K562 (cell line): ENCODE data around the gene UNC45A. TPM values are rescaled to one million over a fixed set of nuclear protein-coding genes. Genes with fewer than 3 reads are reported as not detected.

ENCODE experiments used
- RERE ChIP-seq: sonication (generic); formaldehyde crosslinking; IDR thresholded peaks from 2 replicates; pipeline ENCODE4 v1.8.0; 2023; ENCODE audit warnings: missing genetic modification reagents, mild to moderate bottlenecking, borderline replicate concordance
- SMAD2 ChIP-seq: fragments of 150-350 bp; IDR thresholded peaks from 2 replicates; pipeline ENCODE4 v1.6.1; 2014; ENCODE audit warnings: low read depth, mild to moderate bottlenecking, low read length
- polyA plus RNA-seq, 8 experiments: library from polyadenylated mRNA; depleted of rRNA in 4 of 8; stranded (reverse) in 5 of 8; unstranded in 3 of 8; fragments of >200 nt; fragmentation: Nextera tagmentation in 2 of 8; fragmentation: Illumina TruSeq in 1 of 8; extraction: Ambion mirVana in 2 of 8; extraction: Trizol in 1 of 8; gene quantifications; 2 replicates each; pipeline versions ENCODE4 v1.2.1 to v1.2.3, GENCODE V29; 2011 to 2014; ENCODE audit warnings: inconsistent platforms in 1 of 8, missing spikeins in 1 of 8
- total RNA-seq, 7 experiments: library from RNA; depleted of rRNA in 6 of 7; stranded (reverse); fragments of >200 nt in 6 of 7; fragmentation: Illumina TruSeq in 2 of 7; extraction: Trizol in 2 of 7; gene quantifications; 2 replicates each; pipeline versions ENCODE4 v1.2.1 to v1.2.3, GENCODE V29; 2011 to 2021; ENCODE audit warnings: low replicate concordance in 1 of 7
- TF ChIP-seq, protein P1 (sequence below): fragments of 450-650 bp; IDR thresholded peaks from 2 replicates; pipeline ENCODE4 v1.6.1; 2016; ENCODE audit warnings: low read depth
- TF ChIP-seq, protein P2 (sequence below): sonication (generic); formaldehyde crosslinking; IDR thresholded peaks from 2 replicates; pipeline ENCODE4 v1.4.0; 2020; ENCODE audit warnings: mild to moderate bottlenecking, missing genetic modification reagents

The UNC45A gene
- total and polyA plus RNA-seq, 9 of the 15 experiments (the other 6 are each of a cell fraction or from before 2014, with no cell fraction given): 22.4 to 79.3 (median 43.7) TPM

DNA sequence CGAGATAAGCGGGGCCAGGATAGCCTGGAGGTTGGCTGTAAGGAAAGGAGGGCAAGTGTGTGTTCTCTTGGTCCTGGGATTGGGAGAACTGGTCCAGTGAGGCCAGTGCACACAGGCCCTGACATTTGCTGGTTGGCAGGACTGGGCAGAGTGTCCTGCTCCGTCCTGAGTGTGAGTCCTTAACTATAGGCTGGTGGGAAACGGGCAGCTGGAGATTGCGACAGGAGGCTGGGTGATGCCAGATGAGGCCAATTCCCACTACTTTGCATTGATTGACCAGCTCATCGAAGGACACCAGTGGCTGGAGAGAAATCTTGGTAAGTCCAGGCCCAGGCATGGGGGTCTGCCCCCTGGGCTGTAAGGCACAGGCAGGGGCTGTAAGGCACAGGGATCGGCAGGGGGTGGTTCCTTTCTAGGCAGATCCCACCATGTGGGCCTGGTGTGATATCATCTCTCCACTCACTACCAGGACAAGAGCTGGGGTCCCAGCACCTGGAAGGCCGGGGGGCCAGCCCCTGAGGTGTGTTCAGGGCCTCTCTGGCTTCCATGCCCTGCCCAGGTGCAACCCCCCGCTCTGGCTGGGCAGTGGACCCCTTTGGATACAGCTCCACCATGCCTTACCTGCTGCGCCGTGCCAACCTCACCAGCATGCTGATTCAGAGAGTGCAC, 28.8 kb upstream of the UNC45A start (continued):
- TF ChIP-seq RERE (CRISPR knock-in tag): no peak
- TF ChIP-seq SMAD2: no peak
- TF ChIP-seq, protein P1, sequence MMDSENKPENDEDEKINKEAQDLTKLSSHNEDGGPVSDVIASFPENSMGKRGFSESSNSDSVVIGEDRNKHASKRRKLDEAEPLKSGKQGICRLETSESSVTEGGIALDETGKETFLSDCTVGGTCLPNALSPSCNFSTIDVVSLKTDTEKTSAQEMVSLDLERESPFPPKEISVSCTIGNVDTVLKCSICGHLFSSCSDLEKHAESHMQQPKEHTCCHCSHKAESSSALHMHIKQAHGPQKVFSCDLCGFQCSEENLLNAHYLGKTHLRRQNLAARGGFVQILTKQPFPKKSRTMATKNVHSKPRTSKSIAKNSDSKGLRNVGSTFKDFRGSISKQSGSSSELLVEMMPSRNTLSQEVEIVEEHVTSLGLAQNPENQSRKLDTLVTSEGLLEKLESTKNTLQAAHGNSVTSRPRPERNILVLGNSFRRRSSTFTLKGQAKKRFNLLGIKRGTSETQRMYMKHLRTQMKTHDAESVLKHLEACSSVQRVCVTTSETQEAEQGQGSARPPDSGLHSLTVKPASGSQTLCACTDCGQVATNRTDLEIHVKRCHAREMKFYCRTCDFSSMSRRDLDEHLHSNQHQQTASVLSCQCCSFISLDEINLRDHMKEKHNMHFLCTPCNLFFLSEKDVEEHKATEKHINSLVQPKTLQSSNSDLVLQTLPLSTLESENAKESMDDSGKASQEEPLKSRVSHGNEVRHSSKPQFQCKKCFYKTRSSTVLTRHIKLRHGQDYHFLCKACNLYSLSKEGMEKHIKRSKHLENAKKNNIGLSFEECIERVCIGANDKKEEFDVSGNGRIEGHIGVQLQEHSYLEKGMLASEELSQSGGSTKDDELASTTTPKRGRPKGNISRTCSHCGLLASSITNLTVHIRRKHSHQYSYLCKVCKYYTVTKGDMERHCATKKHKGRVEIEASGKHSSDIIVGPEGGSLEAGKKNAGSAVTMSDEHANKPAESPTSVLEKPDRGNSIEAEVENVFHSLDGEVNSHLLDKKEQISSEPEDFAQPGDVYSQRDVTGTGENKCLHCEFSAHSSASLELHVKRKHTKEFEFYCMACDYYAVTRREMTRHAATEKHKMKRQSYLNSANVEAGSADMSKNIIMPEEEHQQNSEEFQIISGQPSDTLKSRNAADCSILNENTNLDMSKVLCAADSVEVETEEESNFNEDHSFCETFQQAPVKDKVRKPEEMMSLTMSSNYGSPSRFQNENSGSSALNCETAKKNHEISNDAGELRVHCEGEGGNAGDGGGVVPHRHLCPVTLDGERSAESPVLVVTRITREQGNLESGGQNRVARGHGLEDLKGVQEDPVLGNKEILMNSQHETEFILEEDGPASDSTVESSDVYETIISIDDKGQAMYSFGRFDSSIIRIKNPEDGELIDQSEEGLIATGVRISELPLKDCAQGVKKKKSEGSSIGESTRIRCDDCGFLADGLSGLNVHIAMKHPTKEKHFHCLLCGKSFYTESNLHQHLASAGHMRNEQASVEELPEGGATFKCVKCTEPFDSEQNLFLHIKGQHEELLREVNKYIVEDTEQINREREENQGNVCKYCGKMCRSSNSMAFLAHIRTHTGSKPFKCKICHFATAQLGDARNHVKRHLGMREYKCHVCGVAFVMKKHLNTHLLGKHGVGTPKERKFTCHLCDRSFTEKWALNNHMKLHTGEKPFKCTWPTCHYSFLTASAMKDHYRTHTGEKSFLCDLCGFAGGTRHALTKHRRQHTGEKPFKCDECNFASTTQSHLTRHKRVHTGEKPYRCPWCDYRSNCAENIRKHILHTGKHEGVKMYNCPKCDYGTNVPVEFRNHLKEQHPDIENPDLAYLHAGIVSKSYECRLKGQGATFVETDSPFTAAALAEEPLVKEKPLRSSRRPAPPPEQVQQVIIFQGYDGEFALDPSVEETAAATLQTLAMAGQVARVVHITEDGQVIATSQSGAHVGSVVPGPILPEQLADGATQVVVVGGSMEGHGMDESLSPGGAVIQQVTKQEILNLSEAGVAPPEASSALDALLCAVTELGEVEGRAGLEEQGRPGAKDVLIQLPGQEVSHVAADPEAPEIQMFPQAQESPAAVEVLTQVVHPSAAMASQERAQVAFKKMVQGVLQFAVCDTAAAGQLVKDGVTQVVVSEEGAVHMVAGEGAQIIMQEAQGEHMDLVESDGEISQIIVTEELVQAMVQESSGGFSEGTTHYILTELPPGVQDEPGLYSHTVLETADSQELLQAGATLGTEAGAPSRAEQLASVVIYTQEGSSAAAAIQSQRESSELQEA: no peak
- TF ChIP-seq, protein P2, sequence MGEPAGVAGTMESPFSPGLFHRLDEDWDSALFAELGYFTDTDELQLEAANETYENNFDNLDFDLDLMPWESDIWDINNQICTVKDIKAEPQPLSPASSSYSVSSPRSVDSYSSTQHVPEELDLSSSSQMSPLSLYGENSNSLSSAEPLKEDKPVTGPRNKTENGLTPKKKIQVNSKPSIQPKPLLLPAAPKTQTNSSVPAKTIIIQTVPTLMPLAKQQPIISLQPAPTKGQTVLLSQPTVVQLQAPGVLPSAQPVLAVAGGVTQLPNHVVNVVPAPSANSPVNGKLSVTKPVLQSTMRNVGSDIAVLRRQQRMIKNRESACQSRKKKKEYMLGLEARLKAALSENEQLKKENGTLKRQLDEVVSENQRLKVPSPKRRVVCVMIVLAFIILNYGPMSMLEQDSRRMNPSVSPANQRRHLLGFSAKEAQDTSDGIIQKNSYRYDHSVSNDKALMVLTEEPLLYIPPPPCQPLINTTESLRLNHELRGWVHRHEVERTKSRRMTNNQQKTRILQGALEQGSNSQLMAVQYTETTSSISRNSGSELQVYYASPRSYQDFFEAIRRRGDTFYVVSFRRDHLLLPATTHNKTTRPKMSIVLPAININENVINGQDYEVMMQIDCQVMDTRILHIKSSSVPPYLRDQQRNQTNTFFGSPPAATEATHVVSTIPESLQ: no peak
